IPS-20b (cell line): Measurements from ENCODE around the gene DMXL1.

Experiments used
- H3K27ac ChIP-seq: one replicate; pipeline ENCODE4 v1.5.1; 2013; ENCODE audit warnings: low read length
- H3K27me3 ChIP-seq: 2 replicates; pipeline ENCODE4 v1.6.1; 2013; ENCODE audit warnings: mild to moderate bottlenecking, low read length, inconsistent platforms; ENCODE audit not compliant: insufficient read depth
- H3K36me3 ChIP-seq: 2 replicates; pipeline ENCODE4 v1.6.1; 2013; ENCODE audit warnings: low read depth, mild to moderate bottlenecking, inconsistent platforms, low read length, moderate library complexity; ENCODE audit not compliant: insufficient read depth
- H3K4me1 ChIP-seq: 2 replicates; pipeline ENCODE4 v1.6.1; 2013; ENCODE audit warnings: mild to moderate bottlenecking, control low read depth, inconsistent platforms, low read length, moderate library complexity; ENCODE audit not compliant: insufficient read depth
- H3K4me3 ChIP-seq: 2 replicates; pipeline ENCODE4 v1.5.1; 2013; ENCODE audit warnings: mild to moderate bottlenecking, low read length, inconsistent platforms
- H3K9ac ChIP-seq: 2 replicates; pipeline ENCODE4 v1.6.1; 2013; ENCODE audit warnings: low read depth, mild to moderate bottlenecking, inconsistent platforms, low read length, moderate library complexity
- H3K9me3 ChIP-seq: 2 replicates; pipeline ENCODE4 v1.6.1; 2013; ENCODE audit warnings: mild to moderate bottlenecking, low read depth, low read length, inconsistent platforms; ENCODE audit not compliant: insufficient read depth

DMXL1 gene

DNA sequence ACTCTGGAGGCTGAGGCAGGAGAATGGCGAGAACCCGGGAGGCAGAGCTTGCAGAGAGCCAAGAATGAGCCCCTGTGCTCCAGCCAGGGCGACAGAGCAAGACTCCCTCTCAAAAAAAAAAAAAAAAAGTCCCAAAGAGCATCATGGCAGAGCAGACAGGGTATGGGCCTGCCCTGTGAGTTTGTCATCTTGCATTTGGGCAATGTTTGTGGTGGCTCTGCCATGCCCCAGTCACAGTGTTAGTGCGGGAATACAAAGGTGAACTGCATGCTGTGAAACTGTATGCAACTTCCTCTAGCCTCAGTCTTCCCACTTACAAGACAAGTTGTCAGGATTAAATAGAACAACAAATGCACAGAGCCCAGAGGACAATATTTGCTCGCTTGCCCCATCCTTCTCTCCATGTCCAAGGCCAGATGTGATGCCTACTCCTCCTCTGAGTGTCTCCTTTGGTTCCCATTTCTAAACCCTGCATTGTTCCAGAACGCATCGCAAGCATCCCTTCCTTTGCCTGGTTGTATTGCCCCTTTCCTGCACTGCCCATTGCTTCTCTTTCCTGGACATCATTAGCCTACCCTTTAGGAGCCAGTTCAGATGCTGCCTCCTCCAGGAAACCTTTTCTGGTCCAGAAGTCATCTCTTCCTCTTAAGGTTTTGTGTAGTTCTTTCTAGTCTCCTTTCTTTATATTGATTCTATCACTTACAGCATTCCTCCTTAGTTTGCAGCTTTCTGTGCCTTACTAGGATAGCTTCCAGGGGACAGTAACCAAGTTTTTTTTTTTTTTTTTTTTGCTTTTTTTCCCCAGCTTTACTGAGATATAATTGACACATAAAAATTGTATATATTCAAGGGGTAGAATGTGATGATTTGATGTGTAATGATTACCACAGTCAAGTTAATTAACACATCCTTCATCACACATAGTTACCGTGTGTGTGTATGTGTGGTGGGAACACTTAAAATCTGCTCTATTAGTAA lies 215.9 kb downstream of the DMXL1 start:
- H3K9me3 ChIP-seq, result no peaks in the 10 kb centered on the region
- no peak overlapping the region for H3K4me3 ChIP-seq
- no peak overlapping the region for H3K27ac ChIP-seq
- H3K36me3 ChIP-seq, result no peaks in the 10 kb centered on the region
- peaks cover 15% of the 10 kb centered on the region for H3K4me1 ChIP-seq
- no peak overlapping the region for H3K9ac ChIP-seq
- no peaks in the 10 kb centered on the region for H3K27me3 ChIP-seq

DNA sequence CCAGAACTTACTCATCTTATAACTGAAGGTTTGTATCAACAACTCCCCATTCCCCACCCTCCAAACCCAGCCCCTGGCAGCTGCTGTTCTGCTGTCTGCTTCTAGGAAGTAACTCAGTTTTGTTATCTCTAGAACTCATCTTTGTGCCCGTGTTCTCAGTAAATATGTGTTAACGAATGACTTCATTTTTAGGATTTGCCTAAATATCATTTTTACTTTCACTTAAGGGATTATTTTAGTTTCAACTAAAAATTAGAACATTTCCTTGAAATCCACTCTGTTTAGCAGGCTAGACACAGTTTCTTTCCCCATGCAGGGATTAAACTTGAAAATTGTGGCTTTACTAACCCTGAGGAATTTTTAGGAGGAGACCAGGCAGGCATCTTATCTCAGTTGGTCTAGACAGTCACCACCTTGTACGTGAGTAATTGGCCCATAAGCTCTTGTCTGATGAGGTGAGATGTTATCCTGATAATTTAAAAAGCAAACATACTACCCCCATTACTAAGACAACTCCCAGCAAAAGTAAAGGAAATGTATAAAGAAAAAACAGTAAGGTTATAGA lies 216.7 kb downstream of the DMXL1 start:
- H3K36me3 ChIP-seq, result no peaks in the 10 kb centered on the region
- no peaks in the 10 kb centered on the region for H3K9me3 ChIP-seq
- no peaks in the 10 kb centered on the region for H3K27me3 ChIP-seq
- H3K9ac ChIP-seq, result no peak overlapping the region
- H3K27ac ChIP-seq, result no peak overlapping the region
- peaks cover 18% of the 10 kb centered on the region for H3K4me1 ChIP-seq
- no peak overlapping the region for H3K4me3 ChIP-seq

GRCh38 chr5:119288379-119289033 lies 217.6 kb downstream of the DMXL1 start:
- peaks cover 18% of the 10 kb centered on the region for H3K4me1 ChIP-seq
- H3K27ac ChIP-seq, result no peak overlapping the region
- no peak overlapping the region for H3K4me3 ChIP-seq
- H3K9me3 ChIP-seq, result no peaks in the 10 kb centered on the region; the same call in 1 of the 2 replicates
- no peaks in the 10 kb centered on the region for H3K36me3 ChIP-seq
- no peak overlapping the region for H3K9ac ChIP-seq
- no peaks in the 10 kb centered on the region for H3K27me3 ChIP-seq

DNA sequence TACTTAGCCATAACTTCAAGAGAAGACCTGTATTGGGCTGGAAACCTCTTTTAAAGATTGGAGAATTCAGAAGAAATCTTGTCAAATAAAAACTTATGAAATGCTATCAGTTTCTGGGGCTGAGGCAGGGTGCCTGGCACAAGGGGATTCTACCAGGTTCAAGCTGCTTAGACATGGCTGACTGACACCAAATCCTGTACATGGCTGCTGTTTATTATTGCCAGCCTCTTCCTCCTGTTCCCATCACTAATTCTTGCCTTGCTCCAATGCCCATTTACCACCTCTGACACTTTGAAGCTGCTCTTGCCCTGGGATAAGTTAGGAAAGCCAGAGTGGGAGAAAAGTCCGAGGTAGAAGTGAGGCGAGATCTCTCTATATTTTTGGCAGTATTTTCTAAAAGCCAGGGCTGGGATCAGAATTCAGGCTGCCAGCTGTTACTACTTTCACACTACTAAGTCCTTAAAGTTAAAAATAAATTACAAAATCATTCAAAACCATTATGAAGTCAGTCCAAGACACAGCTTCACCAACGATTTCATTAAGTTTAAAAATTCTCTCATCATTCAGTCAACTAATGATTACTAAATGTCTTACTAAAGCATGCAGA lies 218.7 kb downstream of the DMXL1 start:
- no peak overlapping the region for H3K27ac ChIP-seq
- no peaks in the 10 kb centered on the region for H3K36me3 ChIP-seq
- H3K4me1 ChIP-seq, result peaks cover 18% of the 10 kb centered on the region
- no peaks in the 10 kb centered on the region for H3K27me3 ChIP-seq
- no peaks in the 10 kb centered on the region; the same call in 1 of the 2 replicates for H3K9me3 ChIP-seq
- H3K4me3 ChIP-seq, result no peak overlapping the region
- H3K9ac ChIP-seq, result no peak overlapping the region

GRCh38 chr5:119290161-119290569 lies 219.3 kb downstream of the DMXL1 start:
- H3K9ac ChIP-seq, result no peak overlapping the region
- no peaks in the 10 kb centered on the region; the same call in 1 of the 2 replicates for H3K9me3 ChIP-seq
- H3K27ac ChIP-seq, result no peak overlapping the region
- H3K4me1 ChIP-seq, result peaks cover 18% of the 10 kb centered on the region
- H3K27me3 ChIP-seq, result no peaks in the 10 kb centered on the region
- no peaks in the 10 kb centered on the region for H3K36me3 ChIP-seq
- H3K4me3 ChIP-seq, result no peak overlapping the region

- Histone ChIP-seq H3K9ac (no peak overlapping the region), H3K4me1 (peaks cover 18% of the 10 kb centered on the region)
Observed at GRCh38 chr5:119290607-119291006, 219.7 kb downstream of the DMXL1 start.

DNA sequence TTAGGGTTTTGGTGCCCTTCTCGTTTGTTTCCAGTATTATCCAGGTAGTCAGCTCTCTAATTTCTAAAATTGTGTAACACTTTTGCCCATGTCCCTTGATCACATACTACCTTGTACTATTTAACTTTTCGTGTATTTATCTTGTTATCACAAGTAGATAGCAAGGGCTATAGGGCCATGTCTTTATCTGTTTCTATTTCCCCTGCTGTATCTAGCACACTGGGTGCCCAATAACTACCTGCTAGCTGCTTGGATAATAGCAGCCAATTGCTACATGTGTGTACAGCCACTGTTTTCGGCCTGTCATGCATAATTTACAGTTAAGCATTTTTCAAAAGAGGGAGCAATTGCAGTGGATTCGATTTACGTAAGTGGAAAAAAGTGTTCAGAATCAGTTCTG lies 220.2 kb downstream of the DMXL1 start:
- Histone ChIP-seq H3K4me1 (peaks cover 18% of the 10 kb centered on the region), H3K9ac (no peak overlapping the region), H3K9me3 (no peaks in the 10 kb centered on the region; the same call in 1 of the 2 replicates), H3K4me3 (no peak overlapping the region), H3K27me3 (no peaks in the 10 kb centered on the region), H3K27ac (no peak overlapping the region), H3K36me3 (no peaks in the 10 kb centered on the region)

More at GRCh38 chr5:119290607-119291006, 219.7 kb downstream of the DMXL1 start:
- Histone ChIP-seq H3K36me3 (no peaks in the 10 kb centered on the region), H3K4me3 (no peak overlapping the region), H3K9me3 (no peaks in the 10 kb centered on the region; the same call in 1 of the 2 replicates), H3K27ac (no peak overlapping the region), H3K27me3 (no peaks in the 10 kb centered on the region)

- no peaks in the 10 kb centered on the region for H3K27me3 ChIP-seq
- H3K9ac ChIP-seq, result peak overlapping the region; percentile 24; the same call in 1 of the 2 replicates
- no peaks in the 10 kb centered on the region for H3K36me3 ChIP-seq
- H3K27ac ChIP-seq, result no peak overlapping the region
- H3K4me1 ChIP-seq, result peaks cover 18% of the 10 kb centered on the region
- no peak overlapping the region for H3K4me3 ChIP-seq
- H3K9me3 ChIP-seq, result no peaks in the 10 kb centered on the region; the same call in 1 of the 2 replicates
Observed at GRCh38 chr5:119291877-119292276, 221.0 kb downstream of the DMXL1 start.

DNA sequence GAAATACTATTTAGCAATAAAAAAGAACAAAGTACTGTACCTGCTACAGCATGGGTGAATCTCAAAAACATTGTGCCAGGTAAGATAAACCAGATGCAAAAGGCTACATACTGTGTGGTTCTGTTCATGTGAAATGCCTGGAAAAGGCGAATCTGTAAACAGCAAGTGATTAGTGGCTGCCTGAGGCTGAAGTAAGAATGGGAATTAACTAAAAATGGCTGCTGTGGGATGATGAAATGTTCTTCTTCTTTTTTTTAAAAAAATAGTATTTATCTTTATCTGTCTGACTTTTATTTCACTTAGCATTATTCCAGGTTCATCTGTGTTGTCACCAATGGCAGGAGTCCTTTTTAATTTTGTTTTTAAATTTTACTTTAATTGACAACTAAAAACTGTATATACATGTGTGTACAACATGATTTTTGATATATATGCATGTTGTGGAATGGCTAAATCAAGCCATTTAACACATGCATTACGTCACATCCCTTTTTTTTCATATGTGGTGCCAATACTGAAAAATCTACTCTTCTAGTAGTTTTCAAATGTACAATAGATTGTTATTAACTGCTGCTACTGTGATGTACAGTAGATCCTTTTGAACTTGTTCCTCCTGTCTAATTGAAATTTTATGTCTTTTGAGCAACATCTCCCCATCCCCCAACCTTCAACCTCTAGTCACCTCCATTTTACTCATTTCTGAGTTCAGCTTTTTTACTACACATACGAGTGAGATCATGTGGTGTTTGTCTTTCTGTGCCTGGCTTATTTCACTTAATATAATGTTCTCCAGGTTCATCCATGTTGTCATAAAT lies 222.0 kb downstream of the DMXL1 start:
- no peaks in the 10 kb centered on the region for H3K27me3 ChIP-seq
- H3K9me3 ChIP-seq, result no peaks in the 10 kb centered on the region; the same call in 1 of the 2 replicates
- no peak overlapping the region for H3K4me3 ChIP-seq
- H3K4me1 ChIP-seq, result peaks cover 18% of the 10 kb centered on the region
- H3K9ac ChIP-seq, result no peak overlapping the region
- H3K36me3 ChIP-seq, result no peaks in the 10 kb centered on the region
- no peak overlapping the region for H3K27ac ChIP-seq

GRCh38 chr5:119293516-119293829 lies 222.6 kb downstream of the DMXL1 start:
- H3K27me3 ChIP-seq, result no peaks in the 10 kb centered on the region
- no peak overlapping the region for H3K4me3 ChIP-seq
- H3K4me1 ChIP-seq, result peaks cover 18% of the 10 kb centered on the region
- H3K27ac ChIP-seq, result no peak overlapping the region
- no peaks in the 10 kb centered on the region for H3K36me3 ChIP-seq
- H3K9ac ChIP-seq, result no peak overlapping the region
- H3K9me3 ChIP-seq, result no peaks in the 10 kb centered on the region; the same call in 1 of the 2 replicates
